HCT116 (cell line): ENCODE data around the gene SEMA6D. TPM values are rescaled to one million over a fixed set of nuclear protein-coding genes. Genes with fewer than 3 reads are reported as not detected.

ENCODE experiments used
- ATAC-seq: fragments of 200-7000 bp; cut with Tn5 transposase; 2 replicates; pipeline ENCODE4 v1.9.1; 2020; ENCODE audit warnings: mild to moderate bottlenecking, moderate library complexity
- BruUV-seq: library from RNA; stranded (reverse); fragments of 400-500 nt; replicated peaks from 2 replicates; lab custom pipeline; 2021; lab: Mats Ljungman, UMichigan
- CTCF ChIA-PET: fragments of 300-600 bp; sonication (Branson Sonifier 250); formaldehyde crosslinking; loops from one replicate; lab custom pipeline; 2021; ENCODE audit warnings: antibody characterized with exemption; lab: Charles Lee
- POLR2A ChIA-PET: fragments of 300-600, 350-600 bp; sonication (Branson Sonifier 250); formaldehyde crosslinking; loops from one replicate; lab custom pipeline; 2021; ENCODE audit warnings: antibody characterized with exemption; lab: Charles Lee
- RAD21 ChIA-PET, 2 experiments: fragments of 300-600 bp; sonication (Branson Sonifier 250); formaldehyde crosslinking; loops; one replicate each; lab custom pipeline; 2023; ENCODE audit warnings: low total read pairs in 2 of 2; ENCODE audit not compliant: uncharacterized antibody in 2 of 2, unreplicated experiment in 2 of 2, low non-redundant PET in 1 of 2; lab: Charles Lee
- DNase-seq: peaks from one replicate; pipeline ENCODE4 v3.0.0-alpha.2; 2010; ENCODE audit warnings: low read depth, low spot score
- H2AFZ ChIP-seq: fragments of 200-600 bp; shearing (Covaris generic), sonication (generic); 2 replicates; pipeline ENCODE4 v1.6.1; 2017; ENCODE audit warnings: low read depth, mixed run types, mixed read lengths, antibody characterized with exemption, low read length; ENCODE audit not compliant: poor library complexity, severe bottlenecking
- H3K27ac ChIP-seq: 2 replicates; pipeline ENCODE4 v1.5.1; 2012; ENCODE audit warnings: low read depth, low read length
- H3K27me3 ChIP-seq: fragments of 200-600 bp; sonication (generic); 2 replicates; pipeline ENCODE4 v1.6.1; 2016; ENCODE audit warnings: mixed run types, low read length, mixed read lengths; ENCODE audit not compliant: insufficient read depth
- H3K36me3 ChIP-seq, 2 experiments: fragments of 200-500 bp in 1 of 2; fragments of 200-600 bp in 1 of 2; sonication (Bioruptor generic) in 1 of 2; sonication (generic) in 1 of 2; 2 replicates each; pipeline versions ENCODE4 v1.5.1 to v1.6.1; 2014 to 2016; ENCODE audit warnings: low read length in 2 of 2, inconsistent platforms in 1 of 2, mixed read lengths in 1 of 2, mixed run types in 1 of 2; ENCODE audit not compliant: insufficient read depth in 2 of 2, control insufficient read depth in 1 of 2
- H3K4me1 ChIP-seq, 2 experiments: fragments of 200-600 bp in 1 of 2; sonication (generic) in 1 of 2; 2 replicates each; pipeline versions ENCODE4 v1.5.1 to v1.6.1; 2012 to 2017; ENCODE audit warnings: low read length in 2 of 2, inconsistent platforms in 1 of 2, mild to moderate bottlenecking in 1 of 2, mixed read lengths in 1 of 2, mixed run types in 1 of 2, moderate library complexity in 1 of 2; ENCODE audit not compliant: insufficient read depth in 2 of 2, control insufficient read depth in 1 of 2
- H3K4me2 ChIP-seq: fragments of 200-600 bp; sonication (generic); 2 replicates; pipeline ENCODE4 v1.6.1; 2017; ENCODE audit warnings: mixed run types, low read length, mixed read lengths
- H3K4me3 ChIP-seq, 2 experiments: fragments of 200-600 bp in 1 of 2; sonication (generic) in 1 of 2; replicated peaks in 1 of 2; 2 replicates each; pipeline ENCODE4 v1.5.1; 2011 to 2016; ENCODE audit warnings: low read length in 2 of 2, control low read depth in 1 of 2, low read depth in 1 of 2, mild to moderate bottlenecking in 1 of 2, mixed read lengths in 1 of 2, mixed run types in 1 of 2
- H3K79me2 ChIP-seq: fragments of 200-600 bp; sonication (generic); 2 replicates; pipeline ENCODE4 v1.6.1; 2017; ENCODE audit warnings: mild to moderate bottlenecking, mixed run types, low read length, moderate library complexity, mixed read lengths; ENCODE audit not compliant: insufficient read depth
- H3K9ac ChIP-seq: fragments of 200-600 bp; sonication (generic); 2 replicates; pipeline ENCODE4 v1.6.1; 2016; ENCODE audit warnings: low read length, mixed read lengths
- H3K9me2 ChIP-seq: fragments of 200-600 bp; sonication (generic), shearing (Covaris generic); 2 replicates; pipeline ENCODE4 v1.6.1; 2017; ENCODE audit warnings: mixed run types, mild to moderate bottlenecking, moderate library complexity; ENCODE audit not compliant: insufficient read depth
- H3K9me3 ChIP-seq, 2 experiments: fragments of 200-500 bp in 1 of 2; fragments of 200-600 bp in 1 of 2; sonication (Bioruptor generic) in 1 of 2; sonication (generic) in 1 of 2; 2 replicates each; pipeline ENCODE4 v1.6.1; 2014 to 2017; ENCODE audit warnings: low read length in 2 of 2, mixed read lengths in 2 of 2, inconsistent platforms in 1 of 2, low read depth in 1 of 2, mild to moderate bottlenecking in 1 of 2, mixed run types in 1 of 2, moderate library complexity in 1 of 2; ENCODE audit not compliant: control insufficient read depth in 1 of 2, insufficient read depth in 1 of 2
- H4K20me1 ChIP-seq: fragments of 200-600 bp; sonication (generic), shearing (Covaris generic); 2 replicates; pipeline ENCODE4 v1.6.1; 2017; ENCODE audit warnings: mixed run types, mild to moderate bottlenecking, moderate library complexity; ENCODE audit not compliant: insufficient read depth
- CEBPB ChIP-seq: IDR thresholded peaks from 2 replicates; pipeline ENCODE4 v1.6.1; 2012; ENCODE audit warnings: low read depth
- EGR1 ChIP-seq: IDR thresholded peaks from 2 replicates; pipeline ENCODE4 v1.6.1; 2012; ENCODE audit warnings: low read depth
- ELF1 ChIP-seq: IDR thresholded peaks from 2 replicates; pipeline ENCODE4 v1.6.1; 2012; ENCODE audit warnings: low read depth, borderline replicate concordance
- EZH2phosphoT487 ChIP-seq: fragments of 200-600 bp; IDR thresholded peaks from 2 replicates; pipeline ENCODE4 v1.6.1; 2018; ENCODE audit warnings: antibody characterized with exemption, borderline replicate concordance
- FOSL1 ChIP-seq: IDR thresholded peaks from 2 replicates; pipeline ENCODE4 v1.6.1; 2012; ENCODE audit warnings: low read depth
- RAD21 ChIP-seq: IDR thresholded peaks from 2 replicates; pipeline ENCODE4 v1.6.1; 2012; ENCODE audit warnings: low read depth, mild to moderate bottlenecking
- REST ChIP-seq: IDR thresholded peaks from 2 replicates; pipeline ENCODE4 v1.6.1; 2012; ENCODE audit warnings: low read depth
- SP1 ChIP-seq: IDR thresholded peaks from 2 replicates; pipeline ENCODE4 v1.6.1; 2012; ENCODE audit warnings: low read depth
- SRF ChIP-seq: IDR thresholded peaks from 2 replicates; pipeline ENCODE4 v1.6.1; 2012; ENCODE audit warnings: low read depth
- TCF7L2 ChIP-seq: IDR thresholded peaks from 2 replicates; pipeline ENCODE4 v1.7.0; 2011; ENCODE audit warnings: borderline replicate concordance, inconsistent platforms; ENCODE audit not compliant: insufficient read depth, insufficient read length; ENCODE audit errors: extremely low read depth
- intact Hi-C: fragments of 100-400 bp; cut with micrococcal nuclease; formaldehyde crosslinking; loops from 2 replicates; pipeline ENCODE4 v1.10.0; 2022
- total RNA-seq: library from RNA; stranded (reverse); gene quantifications from one replicate; pipeline ENCODE4 v1.2.1, GENCODE V29; 2021; ENCODE audit not compliant: unreplicated experiment

SEMA6D gene
- total RNA-seq, 1 experiment from 2014 or later = 0.02 TPM

GRCh38 chr15:47678040-47678439 lies 39.3 kb upstream of the SEMA6D start (continued):
- TF ChIP-seq REST = no peak
- no peak for TF ChIP-seq CEBPB
- no peak for TF ChIP-seq EGR1
- TF ChIP-seq ELF1 = no peak

GRCh38 chr15:47682661-47683060 lies 34.6 kb upstream of the SEMA6D start:
- H3K9me3 ChIP-seq = peaks cover 19 to 25% of the 10 kb centered on the region in 2 experiments; a peak in 2 of 4 replicates
- intact Hi-C loops = no loop called here
- BruUV-seq = no TSS peak
- H4K20me1 ChIP-seq = no peaks in the 10 kb centered on the region
- H3K4me3 ChIP-seq = no peak overlapping the region
- TF ChIP-seq SP1 (no peak), TCF7L2 (no peak), FOSL1 (no peak), RAD21 (no peak), EZH2phosphoT487 (no peak), SRF (no peak), CEBPB (no peak)
- ChIA-PET POLR2A (no interaction called here), CTCF (no interaction called here), RAD21 (no interaction called here)
- H3K9ac ChIP-seq = no peak overlapping the region
- H3K27me3 ChIP-seq = no peaks in the 10 kb centered on the region
- no peaks in the 10 kb centered on the region for H3K79me2 ChIP-seq
- H3K4me1 ChIP-seq = no peaks in the 10 kb centered on the region
- no peak for DNase-seq
- no peak overlapping the region for H3K4me2 ChIP-seq
- no peak overlapping the region for H2AFZ ChIP-seq
- no peaks in the 10 kb centered on the region for H3K9me2 ChIP-seq
- no peak overlapping the region for H3K27ac ChIP-seq
- no peak for ATAC-seq
- H3K36me3 ChIP-seq = no peaks in the 10 kb centered on the region
